ENCODE measurements around the gene LPAR1. TPM values are rescaled to one million over a fixed set of nuclear protein-coding genes. Genes with fewer than 3 reads are reported as not detected.

LPAR1 gene
- total and polyA plus RNA-seq, 2 donors (not counting 1 experiment from before 2014, with no cell fraction given): 0.06 TPM; not detected in 1

DNA sequence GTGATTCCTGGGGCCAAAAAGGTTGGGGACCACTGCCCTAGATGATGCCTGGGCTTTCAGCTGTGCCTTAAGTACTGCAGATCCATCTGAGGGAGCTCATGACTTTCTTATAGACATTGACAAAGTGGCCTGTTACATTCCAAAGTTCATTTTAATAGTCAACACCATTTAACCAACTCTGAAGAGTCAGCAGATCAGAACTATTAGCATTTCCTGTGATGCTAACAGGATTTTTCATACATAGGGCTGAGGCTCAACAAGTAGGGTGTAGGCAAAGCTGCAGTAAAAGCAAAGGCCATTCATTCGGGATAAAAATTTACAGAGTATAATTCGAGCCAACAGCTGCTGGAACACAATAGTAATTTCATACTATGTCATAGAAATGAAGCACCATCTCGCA, 105.4 kb downstream of the LPAR1 start:
- H3K9me3 Mint-ChIP-seq (ENCODE audit: insufficient read depth): peaks cover 2% of the 10 kb centered on the region
- H3K36me3 ChIP-seq (replicated peaks in 1 of 2; ENCODE audit: control extremely low read depth in 1 of 2, control insufficient read depth in 1 of 2, extremely low read depth in 1 of 2, insufficient read depth in 2 of 2, low read length in 1 of 2): no peaks in the 10 kb centered on the region
- H3K27ac Mint-ChIP-seq: no peak overlapping the region
- no peaks in the 10 kb centered on the region for H4K20me1 ChIP-seq (ENCODE audit: control insufficient read depth, insufficient read depth, low read length, poor library complexity, severe bottlenecking)
- 80% methylated on average over 1 of the region's 3 CpGs for WGBS (ENCODE audit: insufficient coverage)
- no peak overlapping the region for H3K9ac ChIP-seq (ENCODE audit: low read length)
- ChIA-PET POLR2A (no interaction called here), CTCF (no interaction called here)
- no peaks in the 10 kb centered on the region for H3K27me3 Mint-ChIP-seq
- H3K79me2 ChIP-seq (ENCODE audit: control insufficient read depth, insufficient read depth, low read length): no peaks in the 10 kb centered on the region
- DNase-seq (no peak), ATAC-seq (ENCODE audit: low read depth) (no peak)
- H3K4me1 ChIP-seq (ENCODE audit: control insufficient read depth in 2 of 2, insufficient read depth in 2 of 2, low read length in 2 of 2): no peaks in the 10 kb centered on the region
- H3K4me3 Mint-ChIP-seq: no peak overlapping the region
- H3K27ac ChIP-seq (ENCODE audit: low read length in 2 of 2): no peak overlapping the region
- H3K4me1 Mint-ChIP-seq: no peaks in the 10 kb centered on the region
- H3K4me2 ChIP-seq (replicated peaks; ENCODE audit: low read depth, low read length, poor library complexity, severe bottlenecking): no peak overlapping the region
- H3K4me3 ChIP-seq (ENCODE audit: control extremely low read depth in 1 of 5, extremely low read depth in 1 of 5, insufficient read depth in 1 of 5, low read depth in 2 of 5, low read length in 4 of 5): no peak overlapping the region
- TF ChIP-seq, protein P1, sequence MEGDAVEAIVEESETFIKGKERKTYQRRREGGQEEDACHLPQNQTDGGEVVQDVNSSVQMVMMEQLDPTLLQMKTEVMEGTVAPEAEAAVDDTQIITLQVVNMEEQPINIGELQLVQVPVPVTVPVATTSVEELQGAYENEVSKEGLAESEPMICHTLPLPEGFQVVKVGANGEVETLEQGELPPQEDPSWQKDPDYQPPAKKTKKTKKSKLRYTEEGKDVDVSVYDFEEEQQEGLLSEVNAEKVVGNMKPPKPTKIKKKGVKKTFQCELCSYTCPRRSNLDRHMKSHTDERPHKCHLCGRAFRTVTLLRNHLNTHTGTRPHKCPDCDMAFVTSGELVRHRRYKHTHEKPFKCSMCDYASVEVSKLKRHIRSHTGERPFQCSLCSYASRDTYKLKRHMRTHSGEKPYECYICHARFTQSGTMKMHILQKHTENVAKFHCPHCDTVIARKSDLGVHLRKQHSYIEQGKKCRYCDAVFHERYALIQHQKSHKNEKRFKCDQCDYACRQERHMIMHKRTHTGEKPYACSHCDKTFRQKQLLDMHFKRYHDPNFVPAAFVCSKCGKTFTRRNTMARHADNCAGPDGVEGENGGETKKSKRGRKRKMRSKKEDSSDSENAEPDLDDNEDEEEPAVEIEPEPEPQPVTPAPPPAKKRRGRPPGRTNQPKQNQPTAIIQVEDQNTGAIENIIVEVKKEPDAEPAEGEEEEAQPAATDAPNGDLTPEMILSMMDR (IDR thresholded peaks at IDR 0.05): no peak
- no peak for TF ChIP-seq EZH2 (IDR thresholded peaks at IDR 0.05; ENCODE audit: borderline replicate concordance, insufficient read depth, low read depth, low read length, poor library complexity, severe bottlenecking)
- intact Hi-C loops (cut with micrococcal nuclease): no loop called here
- H2AFZ ChIP-seq (ENCODE audit: insufficient read depth, low read depth, low read length, poor library complexity, severe bottlenecking): no peak overlapping the region
- no peaks in the 10 kb centered on the region for H3K27me3 ChIP-seq (replicated peaks in 1 of 4; ENCODE audit: control extremely low read depth in 1 of 4, control insufficient read depth in 3 of 4, insufficient read depth in 4 of 4, low read length in 3 of 4)
- H3K9me3 ChIP-seq (ENCODE audit: control extremely low read depth in 1 of 3, control insufficient read depth in 2 of 3, insufficient read depth in 1 of 3, low read length in 2 of 3): no peaks in the 10 kb centered on the region

GRCh38 chr9:110928599-110928998, 109.7 kb downstream of the LPAR1 start:
- Histone ChIP-seq H3K27me3 (replicated peaks in 1 of 4; ENCODE audit: control extremely low read depth in 1 of 4, control insufficient read depth in 3 of 4, insufficient read depth in 4 of 4, low read length in 3 of 4) (no peaks in the 10 kb centered on the region), H3K4me3 (ENCODE audit: control extremely low read depth in 1 of 5, extremely low read depth in 1 of 5, insufficient read depth in 1 of 5, low read depth in 2 of 5, low read length in 4 of 5) (no peak overlapping the region), H2AFZ (ENCODE audit: insufficient read depth, low read depth, low read length, poor library complexity, severe bottlenecking) (no peak overlapping the region), H3K27ac (ENCODE audit: low read length in 2 of 2) (no peak overlapping the region), H3K4me1 (ENCODE audit: control insufficient read depth in 2 of 2, insufficient read depth in 2 of 2, low read length in 2 of 2) (no peaks in the 10 kb centered on the region), H3K9ac (ENCODE audit: low read length) (no peak overlapping the region), H3K9me3 (ENCODE audit: control extremely low read depth in 1 of 3, control insufficient read depth in 2 of 3, insufficient read depth in 1 of 3, low read length in 2 of 3) (no peaks in the 10 kb centered on the region), H3K4me2 (replicated peaks; ENCODE audit: low read depth, low read length, poor library complexity, severe bottlenecking) (no peak overlapping the region), H3K36me3 (replicated peaks in 1 of 2; ENCODE audit: control extremely low read depth in 1 of 2, control insufficient read depth in 1 of 2, extremely low read depth in 1 of 2, insufficient read depth in 2 of 2, low read length in 1 of 2) (no peaks in the 10 kb centered on the region), H3K79me2 (ENCODE audit: control insufficient read depth, insufficient read depth, low read length) (no peaks in the 10 kb centered on the region), H4K20me1 (ENCODE audit: control insufficient read depth, insufficient read depth, low read length, poor library complexity, severe bottlenecking) (no peaks in the 10 kb centered on the region)
- WGBS (ENCODE audit: insufficient coverage): 94% methylated on average over 2 of the region's 2 CpGs
- Mint-ChIP-seq H3K27ac (no peak overlapping the region), H3K9me3 (ENCODE audit: insufficient read depth) (no peaks in the 10 kb centered on the region), H3K4me1 (no peaks in the 10 kb centered on the region), H3K27me3 (no peaks in the 10 kb centered on the region), H3K4me3 (no peak overlapping the region)
- POLR2A ChIA-PET: no interaction called here
- no peak for ATAC-seq (ENCODE audit: low read depth)
- DNase-seq: no peak
- CTCF ChIA-PET: no interaction called here
- intact Hi-C loops (cut with micrococcal nuclease): no loop called here
- TF ChIP-seq EZH2 (IDR thresholded peaks at IDR 0.05; ENCODE audit: borderline replicate concordance, insufficient read depth, low read depth, low read length, poor library complexity, severe bottlenecking): no peak
- TF ChIP-seq, protein P1 (IDR thresholded peaks at IDR 0.05): no peak

Data from B cell (primary cell).